ENCODE results near the gene GCN1.

GCN1 gene

GRCh38 chr12:120164293-120164692 is 30.2 kb downstream of the GCN1 start:
- Mint-ChIP-seq H3K9me3 (no peaks in the 10 kb centered on the region), H3K36me3 (ENCODE audit: low read depth) (peaks cover 91% of the 10 kb centered on the region), H3K27me3 (no peaks in the 10 kb centered on the region), H3K4me1 (ENCODE audit: low read depth) (peaks cover 5% of the 10 kb centered on the region), H3K4me3 (no peak overlapping the region), H3K27ac (no peak overlapping the region)
- no peak for DNase-seq

- Mint-ChIP-seq H3K27me3 (no peaks in the 10 kb centered on the region), H3K27ac (no peak overlapping the region), H3K36me3 (ENCODE audit: low read depth) (peaks cover 94% of the 10 kb centered on the region), H3K4me3 (no peak overlapping the region), H3K9me3 (no peaks in the 10 kb centered on the region), H3K4me1 (ENCODE audit: low read depth) (peaks cover 1% of the 10 kb centered on the region)
- no peak for DNase-seq
Observed at GRCh38 chr12:120162763-120163162, 31.8 kb downstream of the GCN1 start.

GRCh38 chr12:120161852-120162251 is 32.7 kb downstream of the GCN1 start:
- Mint-ChIP-seq H3K27me3 (no peaks in the 10 kb centered on the region), H3K4me1 (ENCODE audit: low read depth) (peaks cover 5% of the 10 kb centered on the region), H3K9me3 (no peaks in the 10 kb centered on the region), H3K4me3 (no peak overlapping the region), H3K27ac (no peak overlapping the region), H3K36me3 (ENCODE audit: low read depth) (peaks cover 94% of the 10 kb centered on the region)
- no peak for DNase-seq

GRCh38 chr12:120159509-120160237 is 34.8 kb downstream of the GCN1 start:
- peaks cover 100% of the 10 kb centered on the region for H3K36me3 Mint-ChIP-seq (ENCODE audit: low read depth)
- no peak for DNase-seq
- H3K4me1 Mint-ChIP-seq (ENCODE audit: low read depth), result peaks cover 7% of the 10 kb centered on the region
- no peak overlapping the region for H3K4me3 Mint-ChIP-seq
- no peaks in the 10 kb centered on the region for H3K27me3 Mint-ChIP-seq
- H3K9me3 Mint-ChIP-seq, result no peaks in the 10 kb centered on the region
- peak overlapping the region; percentile 18 for H3K27ac Mint-ChIP-seq

- Mint-ChIP-seq H3K27me3 (no peaks in the 10 kb centered on the region), H3K36me3 (ENCODE audit: low read depth) (peaks cover 100% of the 10 kb centered on the region), H3K9me3 (no peaks in the 10 kb centered on the region), H3K27ac (no peak overlapping the region), H3K4me3 (no peak overlapping the region), H3K4me1 (ENCODE audit: low read depth) (peaks cover 7% of the 10 kb centered on the region)
- DNase-seq, result no peak
Observed at GRCh38 chr12:120158351-120158750, 36.2 kb downstream of the GCN1 start.

GRCh38 chr12:120157678-120158077 is 36.8 kb downstream of the GCN1 start:
- peaks cover 100% of the 10 kb centered on the region for H3K36me3 Mint-ChIP-seq (ENCODE audit: low read depth)
- H3K27me3 Mint-ChIP-seq, result no peaks in the 10 kb centered on the region
- no peak overlapping the region for H3K4me3 Mint-ChIP-seq
- H3K9me3 Mint-ChIP-seq, result no peaks in the 10 kb centered on the region
- H3K27ac Mint-ChIP-seq, result no peak overlapping the region
- no peak for DNase-seq
- peaks cover 7% of the 10 kb centered on the region for H3K4me1 Mint-ChIP-seq (ENCODE audit: low read depth)

- no peak for DNase-seq
- peaks cover 7% of the 10 kb centered on the region for H3K4me1 Mint-ChIP-seq (ENCODE audit: low read depth)
- no peaks in the 10 kb centered on the region for H3K27me3 Mint-ChIP-seq
- peaks cover 96% of the 10 kb centered on the region for H3K36me3 Mint-ChIP-seq (ENCODE audit: low read depth)
- H3K27ac Mint-ChIP-seq, result peak overlapping the region; percentile 44
- H3K9me3 Mint-ChIP-seq, result no peaks in the 10 kb centered on the region
- no peak overlapping the region for H3K4me3 Mint-ChIP-seq
Observed at GRCh38 chr12:120156315-120157259, 37.9 kb downstream of the GCN1 start.

- no peak overlapping the region for H3K27ac Mint-ChIP-seq
- H3K27me3 Mint-ChIP-seq, result no peaks in the 10 kb centered on the region
- H3K4me3 Mint-ChIP-seq, result no peak overlapping the region
- peaks cover 96% of the 10 kb centered on the region for H3K36me3 Mint-ChIP-seq (ENCODE audit: low read depth)
- H3K4me1 Mint-ChIP-seq (ENCODE audit: low read depth), result peaks cover 7% of the 10 kb centered on the region
- no peak for DNase-seq
- no peaks in the 10 kb centered on the region for H3K9me3 Mint-ChIP-seq
Observed at GRCh38 chr12:120155072-120155471, 39.4 kb downstream of the GCN1 start.

- no peaks in the 10 kb centered on the region for H3K27me3 Mint-ChIP-seq
- peaks cover 94% of the 10 kb centered on the region for H3K36me3 Mint-ChIP-seq (ENCODE audit: low read depth)
- no peaks in the 10 kb centered on the region for H3K4me1 Mint-ChIP-seq (ENCODE audit: low read depth)
- no peak overlapping the region for H3K27ac Mint-ChIP-seq
- DNase-seq, result no peak
- H3K9me3 Mint-ChIP-seq, result no peaks in the 10 kb centered on the region
- H3K4me3 Mint-ChIP-seq, result no peak overlapping the region
Observed at GRCh38 chr12:120150919-120151525, 43.5 kb downstream of the GCN1 start.

- H3K4me1 Mint-ChIP-seq (ENCODE audit: low read depth), result no peaks in the 10 kb centered on the region
- H3K27ac Mint-ChIP-seq, result peak overlapping the region; percentile 10
- H3K4me3 Mint-ChIP-seq, result no peak overlapping the region
- no peaks in the 10 kb centered on the region for H3K9me3 Mint-ChIP-seq
- DNase-seq, result no peak
- H3K36me3 Mint-ChIP-seq (ENCODE audit: low read depth), result peaks cover 94% of the 10 kb centered on the region
- no peaks in the 10 kb centered on the region for H3K27me3 Mint-ChIP-seq
Observed at GRCh38 chr12:120148011-120148410, 46.5 kb downstream of the GCN1 start.

- H3K9me3 Mint-ChIP-seq, result no peaks in the 10 kb centered on the region
- no peak overlapping the region for H3K27ac Mint-ChIP-seq
- peaks cover 98% of the 10 kb centered on the region for H3K36me3 Mint-ChIP-seq (ENCODE audit: low read depth)
- DNase-seq, result no peak
- no peaks in the 10 kb centered on the region for H3K27me3 Mint-ChIP-seq
- no peaks in the 10 kb centered on the region for H3K4me1 Mint-ChIP-seq (ENCODE audit: low read depth)
- no peak overlapping the region for H3K4me3 Mint-ChIP-seq
Observed at GRCh38 chr12:120145164-120145563, 49.4 kb downstream of the GCN1 start.

GRCh38 chr12:120144215-120144614 is 50.3 kb downstream of the GCN1 start:
- Mint-ChIP-seq H3K27me3 (no peaks in the 10 kb centered on the region), H3K9me3 (no peaks in the 10 kb centered on the region), H3K36me3 (ENCODE audit: low read depth) (peaks cover 98% of the 10 kb centered on the region), H3K4me3 (no peak overlapping the region), H3K27ac (no peak overlapping the region), H3K4me1 (ENCODE audit: low read depth) (no peaks in the 10 kb centered on the region)
- DNase-seq, result no peak

GRCh38 chr12:120142231-120142877 is 52.2 kb downstream of the GCN1 start:
- Mint-ChIP-seq H3K4me3 (no peak overlapping the region), H3K9me3 (no peaks in the 10 kb centered on the region), H3K4me1 (ENCODE audit: low read depth) (no peaks in the 10 kb centered on the region), H3K36me3 (ENCODE audit: low read depth) (peaks cover 98% of the 10 kb centered on the region), H3K27me3 (no peaks in the 10 kb centered on the region), H3K27ac (peak overlapping the region; percentile 57)
- no peak for DNase-seq

- Mint-ChIP-seq H3K27ac (peak overlapping the region; percentile 23), H3K27me3 (no peaks in the 10 kb centered on the region), H3K4me3 (no peak overlapping the region), H3K4me1 (ENCODE audit: low read depth) (no peaks in the 10 kb centered on the region), H3K36me3 (ENCODE audit: low read depth) (peaks cover 98% of the 10 kb centered on the region), H3K9me3 (no peaks in the 10 kb centered on the region)
- no peak for DNase-seq
Observed at GRCh38 chr12:120141336-120141735, 53.2 kb downstream of the GCN1 start.
